Kidney (tissue), 14 donors: ENCODE data around the gene ZCCHC3. TPM values are rescaled to one million over a fixed set of nuclear protein-coding genes. Genes with fewer than 3 reads are reported as not detected.

ENCODE experiments used
- DNase-seq, 5 donors: peaks; one replicate each; pipeline ENCODE4 v3.0.0-alpha.2; 2013 to 2020
- FAIRE-seq: peaks from 2 replicates; lab custom pipeline; 2012; peaks lifted over from hg19 to GRCh38; lab: Jason Lieb, UNC
- H3K27ac ChIP-seq, 2 donors: one replicate each; pipeline ENCODE4 v1.7.0; 2013; ENCODE audit warnings: low read depth in 2 of 2, low read length in 2 of 2, inconsistent platforms in 1 of 2
- H3K27me3 ChIP-seq: one replicate; pipeline ENCODE4 v1.7.1; 2013; ENCODE audit warnings: low read length, inconsistent platforms; ENCODE audit not compliant: control insufficient read depth, insufficient read depth
- H3K36me3 ChIP-seq, 3 donors: one replicate each; pipeline versions ENCODE4 v1.7.0 to v1.7.1; 2013; ENCODE audit warnings: low read length in 3 of 3, control low read depth in 1 of 3, inconsistent platforms in 1 of 3; ENCODE audit not compliant: insufficient read depth in 3 of 3, control insufficient read depth in 2 of 3
- H3K4me1 ChIP-seq, 3 donors: one replicate each; pipeline versions ENCODE4 v1.7.0 to v1.7.1; 2013; ENCODE audit warnings: low read length in 3 of 3, inconsistent platforms in 1 of 3, low read depth in 1 of 3; ENCODE audit not compliant: control insufficient read depth in 2 of 3, insufficient read depth in 2 of 3
- H3K4me3 ChIP-seq, 3 donors: one replicate each; pipeline versions ENCODE4 v1.7.0 to v1.8.1; 2013; ENCODE audit warnings: low read length in 3 of 3, control low read depth in 1 of 3, inconsistent platforms in 1 of 3
- H3K9ac ChIP-seq, 3 donors: one replicate each; pipeline versions ENCODE4 v1.7.0 to v1.7.1; 2013; ENCODE audit warnings: low read length in 3 of 3, control low read depth in 1 of 3, inconsistent platforms in 1 of 3
- H3K9me3 ChIP-seq, 3 donors: one replicate each; pipeline versions ENCODE4 v1.7.0 to v1.7.1; 2013; ENCODE audit warnings: low read length in 3 of 3, control low read depth in 1 of 3, inconsistent platforms in 1 of 3; ENCODE audit not compliant: control insufficient read depth in 2 of 3, insufficient read depth in 1 of 3
- CTCF ChIP-seq: IDR thresholded peaks from 3 replicates; pipeline ENCODE4 v1.5.1; 2012; ENCODE audit warnings: mild to moderate bottlenecking, moderate library complexity, borderline replicate concordance; ENCODE audit not compliant: insufficient read depth; ENCODE audit errors: extremely low read depth
- intact Hi-C: fragments of 100-400 bp; cut with DNase I; formaldehyde crosslinking; loops from one replicate; pipeline ENCODE4 v1.11.1; 2022
- polyA plus RNA-seq: library from polyadenylated mRNA; stranded (reverse); fragments of 350-450 nt; fragmentation: Illumina TruSeq; extraction: RNeasy Lipid Tissue Mini Kit (QIAGEN cat#74804); gene quantifications from one replicate; pipeline ENCODE4 v1.2.3, GENCODE V29; 2014; ENCODE audit warnings: low read depth, low replicate concordance; ENCODE audit not compliant: insufficient read depth
- total RNA-seq: library from RNA; stranded (reverse); fragmentation: NEBNext Ultra II Directional; extraction: Animal tissue kit (Norgen Biotek cat#: 25700); gene quantifications from one replicate; pipeline ENCODE4 v1.2.1, GENCODE V29; 2021
- donor health status: control.
- donor health status: control.
- donor health status: control.
- donor health status: control.
- donor health status: control.
- donor health status: DM: yes; HTN: yes; CAD: no.
- donor health status: Normal renal cell carcinoma (clear cell type).

ZCCHC3 gene
- total and polyA plus RNA-seq, 2 donors from 2014 or later = 12.8 to 16.4 TPM

GRCh38 chr20:343107-343506 lies 45.7 kb downstream of the ZCCHC3 start:
- Histone ChIP-seq H3K4me3 (no peak overlapping the region), H3K36me3 (no peaks in the 10 kb centered on the region), H3K4me1 (peaks cover 0 to 5% (median 3%) of the 10 kb centered on the region in 3 donors), H3K9me3 (peaks cover 0 to 6% (median 0%) of the 10 kb centered on the region in 3 donors), H3K9ac (no peak overlapping the region), H3K27ac (no peak overlapping the region), H3K27me3 (no peaks in the 10 kb centered on the region)
- DNase-seq = no peak
- intact Hi-C loops = no loop called here
- TF ChIP-seq CTCF = no peak
- FAIRE-seq = no peak

- Histone ChIP-seq H3K27me3 (no peaks in the 10 kb centered on the region), H3K4me1 (peaks cover 0 to 13% (median 10%) of the 10 kb centered on the region in 3 donors), H3K4me3 (peak overlapping the region; percentile 57 to 80 (median 60)), H3K9ac (peak overlapping the region in 2 of 3 donors; percentile 69 to 82), H3K27ac (peak overlapping the region in 1 of 2 donors; percentile 95), H3K36me3 (no peaks in the 10 kb centered on the region), H3K9me3 (peaks cover 0 to 6% (median 0%) of the 10 kb centered on the region in 3 donors)
- TF ChIP-seq CTCF = no peak
- DNase-seq (no peak), FAIRE-seq (no peak)
- intact Hi-C loops = no loop called here
Measured at GRCh38 chr20:346033-346639, 48.8 kb downstream of the ZCCHC3 start.

- Histone ChIP-seq H3K36me3 (no peaks in the 10 kb centered on the region), H3K27ac (peak within 1 kb of the TSS; percentile 95 to 99), H3K4me3 (peak within 1 kb of the TSS; percentile 57 to 80 (median 72)), H3K27me3 (no peaks in the 10 kb centered on the region), H3K9me3 (peaks cover 0 to 4% (median 0%) of the 10 kb centered on the region in 3 donors), H3K9ac (peak within 1 kb of the TSS; percentile 69 to 83 (median 82)), H3K4me1 (peaks cover 0 to 13% (median 10%) of the 10 kb centered on the region in 3 donors)
- intact Hi-C loops = no loop called here
- FAIRE-seq = no peak
- peak; percentile 76 to 91 (median 85) for DNase-seq
- TF ChIP-seq CTCF = no peak
Measured at GRCh38 chr20:346640-347316, 49.4 kb downstream of the ZCCHC3 start, which contains the start of gene NRSN2. Gene NRSN2, plus strand, starts transcription at chr20:347111. Its CDS starts 2,533 bp downstream, at chr20:349644.
